GM12878 (cell line): Measurements from ENCODE around the gene JADE3.

Source experiments
- CEBPB ChIP-seq, 2 experiments: fragments of 150-350 bp in 1 of 2; IDR thresholded peaks; 2 replicates each; pipeline ENCODE4 v1.6.1; 2012 to 2014; ENCODE audit warnings: low read depth in 2 of 2, low read length in 2 of 2, borderline replicate concordance in 1 of 2, inconsistent platforms in 1 of 2
- EZH2 ChIP-seq: IDR thresholded peaks from 2 replicates; pipeline ENCODE4 v1.6.1; 2012; ENCODE audit warnings: low read depth, mild to moderate bottlenecking, control low read depth, inconsistent platforms, low read length, borderline replicate concordance; ENCODE audit not compliant: control insufficient read depth
- GATAD2B ChIP-seq: fragments of 450-650 bp; conservative IDR thresholded peaks from 2 replicates; pipeline ENCODE4 v1.6.1; 2017; ENCODE audit warnings: low read depth, mild to moderate bottlenecking, moderate library complexity
- RAD21 ChIP-seq: IDR thresholded peaks from 2 replicates; pipeline ENCODE4 v1.6.1; 2011; ENCODE audit warnings: mild to moderate bottlenecking, low read depth, low read length, moderate library complexity; ENCODE audit not compliant: insufficient read depth
- RELA ChIP-seq: fragments of 450-650 bp; IDR thresholded peaks from 2 replicates; pipeline ENCODE4 v1.8.0; 2014; ENCODE audit warnings: borderline replicate concordance; ENCODE audit not compliant: partially characterized antibody
- TCF12 ChIP-seq: IDR thresholded peaks from 2 replicates; pipeline ENCODE4 v1.6.1; 2011; ENCODE audit warnings: low read depth, mild to moderate bottlenecking, low read length

- no peak for TF ChIP-seq EZH2
- no peak for TF ChIP-seq CEBPB (IDR thresholded peaks at IDR 0.05; ENCODE audit: borderline replicate concordance in 1 of 2, low read depth in 2 of 2, low read length in 2 of 2)
- no peak for TF ChIP-seq RELA
- no peak for TF ChIP-seq RAD21
- TF ChIP-seq TCF12 = no peak
- no peak for TF ChIP-seq GATAD2B
Observed at GRCh38 chrX:47059142-47059874, 147.1 kb downstream of the JADE3 start.
